ENCODE measurements around the gene COX19.
"Not testable (repeated sequence)": the region's sequence is repeated elsewhere in the genome, so short reads cannot be mapped to it uniquely, and the experiment has no call there.

COX19 gene

GRCh38 chr7:1011297-1012003, 36.1 kb upstream of the COX19 start:
- DNase-seq, result no peak

- no peak for DNase-seq
Measured at GRCh38 chr7:1010226-1010625, 34.9 kb upstream of the COX19 start.

- no peak for DNase-seq
Measured at GRCh38 chr7:1009747-1010146, 34.4 kb upstream of the COX19 start.

- DNase-seq, result no peak
Measured at GRCh38 chr7:1008733-1009363, 33.5 kb upstream of the COX19 start.

GRCh38 chr7:1007901-1008300, 32.6 kb upstream of the COX19 start:
- DNase-seq, result no peak

- DNase-seq, result no peak
Measured at GRCh38 chr7:1005303-1005702, 30.0 kb upstream of the COX19 start.

GRCh38 chr7:1004018-1004852, 28.9 kb upstream of the COX19 start:
- DNase-seq, result no peak

GRCh38 chr7:1002445-1002844, 27.1 kb upstream of the COX19 start:
- not testable (repeated sequence) for DNase-seq

GRCh38 chr7:1002026-1002425, 26.7 kb upstream of the COX19 start:
- not testable (repeated sequence) for DNase-seq

- DNase-seq, result not testable (repeated sequence)
Measured at GRCh38 chr7:1001069-1001770, 25.9 kb upstream of the COX19 start.

- DNase-seq, result no peak
Measured at GRCh38 chr7:999941-1000935, 24.9 kb upstream of the COX19 start.

- DNase-seq, result no peak
Measured at GRCh38 chr7:999149-999879, 24.0 kb upstream of the COX19 start.

GRCh38 chr7:997404-998395, 22.4 kb upstream of the COX19 start:
- no peak for DNase-seq

- no peak for DNase-seq
Measured at GRCh38 chr7:996079-996872, 20.9 kb upstream of the COX19 start.

GRCh38 chr7:995571-995970, 20.2 kb upstream of the COX19 start:
- DNase-seq, result no peak

- DNase-seq, result no peak
Measured at GRCh38 chr7:994592-995308, 19.4 kb upstream of the COX19 start.

Data from amygdala (tissue), 56 donors.